ENCODE measurements around the gene RFX1. TPM values are rescaled to one million over a fixed set of nuclear protein-coding genes. Genes with fewer than 3 reads are reported as not detected.
A peak's percentile ranks its signal among the peaks of the same experiment; 100 is the strongest.

RFX1 gene
- total and polyA plus RNA-seq, 2 experiments from 2014 or later = 2.2 to 2.4 TPM

DNA sequence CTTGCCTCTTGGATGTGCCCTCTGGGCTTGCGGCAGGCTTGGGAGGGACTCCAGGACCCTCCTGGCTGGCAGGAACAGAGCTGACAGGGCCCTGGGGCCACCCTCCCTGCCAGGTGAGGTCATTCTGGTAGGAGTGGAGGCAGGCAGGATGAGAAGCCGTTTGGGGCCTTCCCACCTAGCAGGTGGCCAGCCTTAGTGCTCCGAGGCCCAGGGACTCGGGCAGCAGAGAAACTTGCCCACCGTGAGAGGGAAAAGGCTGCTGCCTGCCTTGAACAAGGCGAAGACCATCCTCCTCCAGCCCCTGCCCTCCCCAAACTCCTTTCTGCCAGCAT lies 8.5 kb downstream of the RFX1 start:
- Histone ChIP-seq H4K20me1 (ENCODE audit: insufficient read depth, poor library complexity, severe bottlenecking) (no peaks in the 10 kb centered on the region), H3K9me2 (replicated peaks; ENCODE audit: insufficient read depth) (no peaks in the 10 kb centered on the region), H3K9me3 (ENCODE audit: low read depth) (peaks cover 7% of the 10 kb centered on the region), H3K4me2 (no peak overlapping the region), H3K27me3 (no peaks in the 10 kb centered on the region), H3K27ac (no peak overlapping the region), H3K36me3 (replicated peaks; ENCODE audit: insufficient read depth, low read depth) (no peaks in the 10 kb centered on the region), H3K79me2 (peaks cover 55% of the 10 kb centered on the region), H2AFZ (no peak overlapping the region), H3K4me3 (no peak overlapping the region), H3K4me1 (ENCODE audit: insufficient read depth) (no peaks in the 10 kb centered on the region)
- peak; percentile 3 for DNase-seq (ENCODE audit: low spot score)
- WGBS (ENCODE audit: low lambda C conversion rate, missing lambda C conversion rate) = 89% methylated on average over 6 of the region's 6 CpGs
- no peak for TF ChIP-seq EZH2 (IDR thresholded peaks at IDR 0.05; ENCODE audit: borderline replicate concordance)

DNA sequence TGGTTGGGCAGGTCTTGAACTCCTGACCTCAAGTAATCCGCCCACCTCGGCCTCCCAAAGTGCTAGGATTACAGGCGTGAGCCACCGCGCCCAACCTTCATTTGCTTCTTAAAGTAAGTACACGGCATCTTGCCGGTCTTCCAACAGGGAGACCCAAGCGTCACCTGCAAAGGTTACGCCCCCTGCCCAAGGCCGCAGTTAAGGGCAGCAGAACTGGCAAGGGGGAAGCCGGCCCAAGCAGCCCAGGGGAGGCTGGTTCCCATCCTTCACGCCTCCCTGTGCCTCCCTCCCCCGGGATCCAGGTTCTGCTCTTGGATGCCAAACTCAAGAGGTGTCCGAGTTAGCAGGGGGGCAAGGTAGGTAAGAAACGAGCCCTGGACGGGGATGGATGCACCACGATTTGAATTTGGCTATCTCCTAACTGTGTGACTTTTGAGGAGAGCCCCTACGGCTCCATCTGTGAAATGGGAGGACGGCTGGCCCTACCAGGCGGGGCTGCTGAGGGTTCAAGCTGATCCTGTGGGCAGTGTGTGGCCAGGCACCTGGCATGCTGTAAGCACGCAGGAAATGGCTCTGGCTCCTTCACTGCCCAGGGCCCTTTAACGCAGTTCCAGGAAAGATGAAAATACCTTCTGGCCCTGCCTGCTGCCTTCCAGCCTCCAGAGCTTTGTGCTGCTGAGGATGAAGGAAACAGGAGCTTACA lies 9.0 kb downstream of the RFX1 start:
- no peak overlapping the region for H2AFZ ChIP-seq
- WGBS (ENCODE audit: low lambda C conversion rate, missing lambda C conversion rate) = 92% methylated on average over 21 of the region's 22 CpGs
- H3K9me3 ChIP-seq (ENCODE audit: low read depth) = peaks cover 7% of the 10 kb centered on the region
- no peak for DNase-seq (ENCODE audit: low spot score)
- H3K4me2 ChIP-seq = no peak overlapping the region
- H3K4me1 ChIP-seq (ENCODE audit: insufficient read depth) = no peaks in the 10 kb centered on the region
- H4K20me1 ChIP-seq (ENCODE audit: insufficient read depth, poor library complexity, severe bottlenecking) = no peaks in the 10 kb centered on the region
- H3K27me3 ChIP-seq = no peaks in the 10 kb centered on the region
- no peak overlapping the region for H3K27ac ChIP-seq
- no peaks in the 10 kb centered on the region for H3K9me2 ChIP-seq (replicated peaks; ENCODE audit: insufficient read depth)
- no peak overlapping the region for H3K4me3 ChIP-seq
- no peak for TF ChIP-seq EZH2 (IDR thresholded peaks at IDR 0.05; ENCODE audit: borderline replicate concordance)
- no peak for TF ChIP-seq EZH2phosphoT487 (IDR thresholded peaks at IDR 0.05; ENCODE audit: low read depth, severe bottlenecking, unreplicated experiment)
- TF ChIP-seq, protein P1, sequence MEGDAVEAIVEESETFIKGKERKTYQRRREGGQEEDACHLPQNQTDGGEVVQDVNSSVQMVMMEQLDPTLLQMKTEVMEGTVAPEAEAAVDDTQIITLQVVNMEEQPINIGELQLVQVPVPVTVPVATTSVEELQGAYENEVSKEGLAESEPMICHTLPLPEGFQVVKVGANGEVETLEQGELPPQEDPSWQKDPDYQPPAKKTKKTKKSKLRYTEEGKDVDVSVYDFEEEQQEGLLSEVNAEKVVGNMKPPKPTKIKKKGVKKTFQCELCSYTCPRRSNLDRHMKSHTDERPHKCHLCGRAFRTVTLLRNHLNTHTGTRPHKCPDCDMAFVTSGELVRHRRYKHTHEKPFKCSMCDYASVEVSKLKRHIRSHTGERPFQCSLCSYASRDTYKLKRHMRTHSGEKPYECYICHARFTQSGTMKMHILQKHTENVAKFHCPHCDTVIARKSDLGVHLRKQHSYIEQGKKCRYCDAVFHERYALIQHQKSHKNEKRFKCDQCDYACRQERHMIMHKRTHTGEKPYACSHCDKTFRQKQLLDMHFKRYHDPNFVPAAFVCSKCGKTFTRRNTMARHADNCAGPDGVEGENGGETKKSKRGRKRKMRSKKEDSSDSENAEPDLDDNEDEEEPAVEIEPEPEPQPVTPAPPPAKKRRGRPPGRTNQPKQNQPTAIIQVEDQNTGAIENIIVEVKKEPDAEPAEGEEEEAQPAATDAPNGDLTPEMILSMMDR (IDR thresholded peaks at IDR 0.05; ENCODE audit: poor library complexity) = no peak
- H3K36me3 ChIP-seq (replicated peaks; ENCODE audit: insufficient read depth, low read depth) = no peaks in the 10 kb centered on the region
- peaks cover 55% of the 10 kb centered on the region for H3K79me2 ChIP-seq

DNA sequence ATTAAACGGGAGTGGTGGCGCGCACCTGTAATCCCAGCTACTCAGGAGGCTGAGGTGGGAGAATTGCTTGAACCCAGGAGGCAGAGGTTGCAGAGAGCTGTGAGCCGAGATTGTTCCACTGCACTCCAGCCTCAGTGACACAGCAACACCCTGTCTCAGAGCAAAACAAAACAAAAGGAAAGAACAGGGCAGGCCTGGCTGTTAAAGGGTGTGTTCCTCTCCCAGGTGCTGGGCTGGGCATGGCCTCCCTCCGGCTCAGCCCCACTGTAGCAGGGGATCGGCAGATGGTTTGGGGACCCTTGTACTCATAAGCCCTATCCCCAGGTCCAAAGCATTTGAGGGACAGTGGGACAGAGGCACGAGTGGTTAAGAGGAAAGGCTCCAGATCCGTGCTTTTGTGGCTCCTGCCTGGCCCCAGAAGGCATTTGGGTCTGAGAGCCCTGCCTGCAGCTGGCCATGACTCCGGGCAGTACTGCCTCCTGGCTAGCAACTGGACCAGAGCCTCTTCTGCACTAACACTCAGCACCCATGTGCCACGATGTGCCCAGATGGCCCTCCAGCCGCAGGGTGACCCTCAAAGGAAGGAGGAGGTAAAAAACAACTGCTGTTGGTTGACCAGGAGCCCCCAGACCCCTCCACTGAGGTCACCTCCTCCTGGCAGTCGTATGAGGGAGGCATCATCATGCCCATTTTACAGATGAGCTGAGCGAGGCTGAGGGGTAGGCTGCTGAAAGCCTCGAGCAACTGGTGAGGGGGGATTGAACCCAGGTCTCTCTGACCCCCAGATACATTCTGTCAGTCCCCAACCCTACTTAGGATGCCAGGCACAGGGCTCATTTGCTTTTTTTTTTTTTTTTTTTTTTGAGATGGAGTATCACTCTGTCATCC lies 10.0 kb downstream of the RFX1 start:
- no peak overlapping the region for H3K4me2 ChIP-seq
- H3K4me3 ChIP-seq = no peak overlapping the region
- H3K36me3 ChIP-seq (replicated peaks; ENCODE audit: insufficient read depth, low read depth) = no peaks in the 10 kb centered on the region
- no peak overlapping the region for H2AFZ ChIP-seq
- DNase-seq (ENCODE audit: low spot score) = no peak
- no peaks in the 10 kb centered on the region for H4K20me1 ChIP-seq (ENCODE audit: insufficient read depth, poor library complexity, severe bottlenecking)
- no peak overlapping the region for H3K27ac ChIP-seq
- H3K4me1 ChIP-seq (ENCODE audit: insufficient read depth) = no peaks in the 10 kb centered on the region
- peaks cover 46% of the 10 kb centered on the region for H3K79me2 ChIP-seq
- 96% methylated on average over 14 of the region's 14 CpGs for WGBS (ENCODE audit: low lambda C conversion rate, missing lambda C conversion rate)
- H3K9me2 ChIP-seq (replicated peaks; ENCODE audit: insufficient read depth) = no peaks in the 10 kb centered on the region
- peaks cover 7% of the 10 kb centered on the region for H3K9me3 ChIP-seq (ENCODE audit: low read depth)
- H3K27me3 ChIP-seq = no peaks in the 10 kb centered on the region
- no peak for TF ChIP-seq EZH2 (IDR thresholded peaks at IDR 0.05; ENCODE audit: borderline replicate concordance)

DNA sequence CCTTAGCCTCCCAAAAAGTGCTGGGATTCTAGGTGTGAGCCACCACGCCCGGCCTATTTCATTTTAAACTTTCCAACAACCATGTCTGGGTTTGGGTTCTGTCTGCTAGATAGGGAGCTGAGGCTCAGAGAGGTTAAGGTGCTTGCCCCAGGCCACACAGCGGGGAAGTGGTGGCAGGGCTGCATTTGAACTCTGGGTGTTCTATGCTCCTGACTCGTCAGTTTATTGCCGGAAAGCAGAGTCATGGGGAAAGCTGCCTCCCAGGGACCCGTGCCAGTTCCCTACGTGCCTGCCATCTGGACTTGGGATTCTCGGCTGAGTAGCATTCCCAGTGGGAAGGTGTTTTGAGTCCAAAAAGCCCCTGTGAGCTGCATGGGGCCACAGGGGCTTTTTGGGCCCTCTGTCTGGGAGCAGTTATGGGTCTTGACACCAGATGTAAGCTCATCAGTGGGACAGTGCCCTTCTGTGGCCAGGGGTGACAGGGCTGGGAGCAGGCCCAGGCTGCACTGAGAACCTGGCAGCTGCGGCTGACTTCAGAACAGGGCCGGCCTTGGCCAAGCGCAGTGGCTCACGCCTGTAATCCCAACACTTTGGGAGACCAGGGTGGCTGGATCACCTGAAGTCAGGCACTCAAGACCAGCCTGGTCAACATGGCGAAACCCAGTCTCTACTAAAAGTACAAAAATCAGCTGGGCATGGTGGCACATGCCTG lies 10.9 kb downstream of the RFX1 start:
- no peaks in the 10 kb centered on the region for H3K36me3 ChIP-seq (replicated peaks; ENCODE audit: insufficient read depth, low read depth)
- peaks cover 36% of the 10 kb centered on the region for H3K79me2 ChIP-seq
- H3K4me2 ChIP-seq = no peak overlapping the region
- peaks cover 7% of the 10 kb centered on the region for H3K9me3 ChIP-seq (ENCODE audit: low read depth)
- no peak overlapping the region for H3K4me3 ChIP-seq
- no peaks in the 10 kb centered on the region for H3K4me1 ChIP-seq (ENCODE audit: insufficient read depth)
- H2AFZ ChIP-seq = no peak overlapping the region
- no peaks in the 10 kb centered on the region for H4K20me1 ChIP-seq (ENCODE audit: insufficient read depth, poor library complexity, severe bottlenecking)
- no peak for TF ChIP-seq EZH2 (IDR thresholded peaks at IDR 0.05; ENCODE audit: borderline replicate concordance)
- TF ChIP-seq EZH2phosphoT487 (IDR thresholded peaks at IDR 0.05; ENCODE audit: low read depth, severe bottlenecking, unreplicated experiment) = no peak
- no peaks in the 10 kb centered on the region for H3K9me2 ChIP-seq (replicated peaks; ENCODE audit: insufficient read depth)
- DNase-seq (ENCODE audit: low spot score) = no peak
- H3K27ac ChIP-seq = no peak overlapping the region
- 99% methylated on average over 13 of the region's 13 CpGs for WGBS (ENCODE audit: low lambda C conversion rate, missing lambda C conversion rate)
- no peaks in the 10 kb centered on the region for H3K27me3 ChIP-seq

Measured in hepatocyte (in vitro differentiated cells).